OCI-LY1 (cell line): ENCODE results near the gene RAPGEF4.

Experiments
- EZH2 ChIP-seq: fragments of 200-600 bp; sonication (generic), shearing (Covaris generic); IDR thresholded peaks from 2 replicates; pipeline ENCODE4 v1.8.0; 2017; ENCODE audit warnings: borderline replicate concordance, mixed run types, mild to moderate bottlenecking, antibody characterized with exemption, low read length, moderate library complexity, mixed read lengths
- TF ChIP-seq, protein P1 (sequence below): fragments of 200-600 bp; sonication (generic), shearing (Covaris generic); IDR thresholded peaks from 2 replicates; pipeline ENCODE4 v1.5.1; 2017; ENCODE audit warnings: mild to moderate bottlenecking, antibody characterized with exemption, low read length, moderate library complexity, mixed read lengths

- TF ChIP-seq EZH2 = no peak
- TF ChIP-seq, protein P1, sequence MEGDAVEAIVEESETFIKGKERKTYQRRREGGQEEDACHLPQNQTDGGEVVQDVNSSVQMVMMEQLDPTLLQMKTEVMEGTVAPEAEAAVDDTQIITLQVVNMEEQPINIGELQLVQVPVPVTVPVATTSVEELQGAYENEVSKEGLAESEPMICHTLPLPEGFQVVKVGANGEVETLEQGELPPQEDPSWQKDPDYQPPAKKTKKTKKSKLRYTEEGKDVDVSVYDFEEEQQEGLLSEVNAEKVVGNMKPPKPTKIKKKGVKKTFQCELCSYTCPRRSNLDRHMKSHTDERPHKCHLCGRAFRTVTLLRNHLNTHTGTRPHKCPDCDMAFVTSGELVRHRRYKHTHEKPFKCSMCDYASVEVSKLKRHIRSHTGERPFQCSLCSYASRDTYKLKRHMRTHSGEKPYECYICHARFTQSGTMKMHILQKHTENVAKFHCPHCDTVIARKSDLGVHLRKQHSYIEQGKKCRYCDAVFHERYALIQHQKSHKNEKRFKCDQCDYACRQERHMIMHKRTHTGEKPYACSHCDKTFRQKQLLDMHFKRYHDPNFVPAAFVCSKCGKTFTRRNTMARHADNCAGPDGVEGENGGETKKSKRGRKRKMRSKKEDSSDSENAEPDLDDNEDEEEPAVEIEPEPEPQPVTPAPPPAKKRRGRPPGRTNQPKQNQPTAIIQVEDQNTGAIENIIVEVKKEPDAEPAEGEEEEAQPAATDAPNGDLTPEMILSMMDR = no peak
These were observed 328.6 kb downstream of the RAPGEF4 start for GRCh38 chr2:173064151-173064805.
